Psoas muscle (tissue), 8 donors: ENCODE results near the gene VAV2. TPM values are rescaled to one million over a fixed set of nuclear protein-coding genes. Genes with fewer than 3 reads are reported as not detected.

ENCODE experiments used
- ATAC-seq, 4 donors: fragments of 200-7000 bp; cut with Tn5 transposase; one replicate each; pipeline ENCODE4 v1.9.1; 2020; ENCODE audit warnings: moderate library complexity in 3 of 4, mild to moderate bottlenecking in 2 of 4
- DNase-seq, 2 donors: peaks; one replicate each; pipeline ENCODE4 v3.0.0-alpha.2; 2020
- H3K27ac ChIP-seq: fragments of 200-600 bp; one replicate; pipeline ENCODE4 v1.8.0; 2022
- H3K27me3 ChIP-seq, 3 donors: fragments of 200-600 bp in 1 of 3; one replicate each; pipeline versions ENCODE4 v1.6.1 to v1.8.0; 2013 to 2022; ENCODE audit warnings: low read length in 2 of 3, mild to moderate bottlenecking in 2 of 3, moderate library complexity in 1 of 3; ENCODE audit not compliant: insufficient read depth in 3 of 3
- H3K36me3 ChIP-seq, 2 donors: fragments of 200-600 bp in 1 of 2; one replicate each; pipeline versions ENCODE4 v1.6.1 to v1.8.0; 2013 to 2022; ENCODE audit warnings: low read depth in 1 of 2, mild to moderate bottlenecking in 1 of 2, moderate library complexity in 1 of 2; ENCODE audit not compliant: insufficient read depth in 1 of 2
- H3K4me1 ChIP-seq: fragments of 200-600 bp; one replicate; pipeline ENCODE4 v1.8.0; 2022
- H3K4me3 ChIP-seq: fragments of 200-600 bp; one replicate; pipeline ENCODE4 v1.8.0; 2022; ENCODE audit warnings: mild to moderate bottlenecking
- H3K9me3 ChIP-seq: fragments of 200-600 bp; one replicate; pipeline ENCODE4 v1.8.0; 2022
- WGBS, 3 donors: extraction: QIAGEN DNeasy Blood & Tissue Kit; methylation state at CpG; one replicate each; pipeline versions ENCODE4 v1.1.6 to v1.1.7; 2013; 5-methylcytosine and 5-hydroxymethylcytosine counted together
- intact Hi-C, 2 donors: fragments of 100-400 bp; cut with DNase I; formaldehyde crosslinking; loops; one replicate each; pipeline versions ENCODE4 v1.11.0 to v1.14.2; 2022
- polyA plus RNA-seq, 3 donors: library from polyadenylated mRNA; stranded (reverse); fragments of 200-250 nt; gene quantifications; one replicate each; pipeline ENCODE4 v1.2.3, GENCODE V29; 2013
- total RNA-seq, 4 donors: library from RNA; stranded (reverse); fragmentation: NEBNext Ultra II Directional in 2 of 4; extraction: Animal tissue kit (Norgen Biotek cat#: 25700) in 2 of 4; gene quantifications; one replicate each; pipeline versions ENCODE4 v1.2.1 to v1.2.4, GENCODE V29; 2021 to 2023
- TF ChIP-seq, protein P1 (sequence below): fragments of 200-600 bp; IDR thresholded peaks from one replicate; pipeline ENCODE4 v1.8.0; 2022; ENCODE audit warnings: antibody characterized with exemption
- donor health status: healthy with polysubstance abuse.
- donor health status: DM: no; HTN: no; CAD: no; lungs with moderate emphysema.
- donor health status: Bipolar disorder and iron deficiency.
- donor health status: healthy.
- donor health status: DM: yes; HTN: yes; CAD: no.
- donor health status: DM: no; HTN: no; CAD: no.
- donor health status: DM: no; HTN: no; CAD: no.
- donor health status: DM: yes; HTN: yes; CAD: no.

VAV2 gene
- total and polyA plus RNA-seq, 7 donors, result 0.70 to 2.9 (median 1.4) TPM

DNA sequence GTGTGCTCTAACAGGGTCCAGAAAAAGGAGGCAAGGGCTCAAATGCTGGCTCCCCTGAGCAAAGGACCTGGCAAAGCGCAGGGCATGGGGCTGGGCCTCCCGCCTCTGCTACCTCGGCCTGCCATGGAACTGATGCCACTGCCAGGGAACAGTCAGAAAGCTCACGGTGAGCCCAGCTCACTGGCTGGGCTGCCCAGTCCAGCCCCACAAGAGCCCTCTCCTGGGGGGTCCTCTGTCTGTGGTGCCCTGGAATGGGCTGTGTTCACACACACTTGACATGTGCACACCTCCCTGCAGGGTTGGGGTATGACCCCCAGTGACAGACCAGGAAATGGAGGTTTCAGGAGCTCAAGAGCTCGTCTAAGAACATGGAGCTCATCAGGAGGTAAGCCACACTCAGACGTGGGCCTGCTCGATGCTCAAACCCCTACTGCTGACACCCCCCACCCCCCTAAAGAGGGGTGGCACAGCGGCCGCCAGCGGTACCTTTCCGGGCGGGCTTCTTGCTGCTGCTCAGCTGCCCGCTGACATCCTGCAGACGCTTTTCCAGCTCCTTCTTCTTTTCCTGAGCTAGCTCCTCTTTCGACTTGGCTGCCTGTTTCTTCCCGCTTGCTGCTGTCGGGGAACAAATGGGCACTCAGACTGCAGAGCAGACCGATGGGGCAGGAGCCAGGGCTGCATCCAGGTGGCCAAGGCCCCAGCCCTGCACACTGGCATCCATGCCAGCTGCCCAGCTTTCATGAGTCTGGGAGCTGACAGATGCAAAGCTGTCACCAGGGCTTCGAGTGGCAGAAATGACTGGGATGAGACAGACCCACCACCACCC is 42.3 kb upstream of the VAV2 start:
- no peaks in the 10 kb centered on the region for H3K4me1 ChIP-seq
- ATAC-seq (no peak), DNase-seq (no peak)
- no peak overlapping the region for H3K4me3 ChIP-seq
- intact Hi-C loops, result no loop called here
- 83 to 87% (median 84%) methylated on average over 19 of the region's 19 CpGs for WGBS, 3 donors
- no peaks in the 10 kb centered on the region for H3K27me3 ChIP-seq
- H3K27ac ChIP-seq, result no peak overlapping the region
- no peaks in the 10 kb centered on the region for H3K9me3 ChIP-seq
- TF ChIP-seq, protein P1, sequence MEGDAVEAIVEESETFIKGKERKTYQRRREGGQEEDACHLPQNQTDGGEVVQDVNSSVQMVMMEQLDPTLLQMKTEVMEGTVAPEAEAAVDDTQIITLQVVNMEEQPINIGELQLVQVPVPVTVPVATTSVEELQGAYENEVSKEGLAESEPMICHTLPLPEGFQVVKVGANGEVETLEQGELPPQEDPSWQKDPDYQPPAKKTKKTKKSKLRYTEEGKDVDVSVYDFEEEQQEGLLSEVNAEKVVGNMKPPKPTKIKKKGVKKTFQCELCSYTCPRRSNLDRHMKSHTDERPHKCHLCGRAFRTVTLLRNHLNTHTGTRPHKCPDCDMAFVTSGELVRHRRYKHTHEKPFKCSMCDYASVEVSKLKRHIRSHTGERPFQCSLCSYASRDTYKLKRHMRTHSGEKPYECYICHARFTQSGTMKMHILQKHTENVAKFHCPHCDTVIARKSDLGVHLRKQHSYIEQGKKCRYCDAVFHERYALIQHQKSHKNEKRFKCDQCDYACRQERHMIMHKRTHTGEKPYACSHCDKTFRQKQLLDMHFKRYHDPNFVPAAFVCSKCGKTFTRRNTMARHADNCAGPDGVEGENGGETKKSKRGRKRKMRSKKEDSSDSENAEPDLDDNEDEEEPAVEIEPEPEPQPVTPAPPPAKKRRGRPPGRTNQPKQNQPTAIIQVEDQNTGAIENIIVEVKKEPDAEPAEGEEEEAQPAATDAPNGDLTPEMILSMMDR, result no peak
- peaks cover 0 to 93% of the 10 kb centered on the region in 2 donors for H3K36me3 ChIP-seq

DNA sequence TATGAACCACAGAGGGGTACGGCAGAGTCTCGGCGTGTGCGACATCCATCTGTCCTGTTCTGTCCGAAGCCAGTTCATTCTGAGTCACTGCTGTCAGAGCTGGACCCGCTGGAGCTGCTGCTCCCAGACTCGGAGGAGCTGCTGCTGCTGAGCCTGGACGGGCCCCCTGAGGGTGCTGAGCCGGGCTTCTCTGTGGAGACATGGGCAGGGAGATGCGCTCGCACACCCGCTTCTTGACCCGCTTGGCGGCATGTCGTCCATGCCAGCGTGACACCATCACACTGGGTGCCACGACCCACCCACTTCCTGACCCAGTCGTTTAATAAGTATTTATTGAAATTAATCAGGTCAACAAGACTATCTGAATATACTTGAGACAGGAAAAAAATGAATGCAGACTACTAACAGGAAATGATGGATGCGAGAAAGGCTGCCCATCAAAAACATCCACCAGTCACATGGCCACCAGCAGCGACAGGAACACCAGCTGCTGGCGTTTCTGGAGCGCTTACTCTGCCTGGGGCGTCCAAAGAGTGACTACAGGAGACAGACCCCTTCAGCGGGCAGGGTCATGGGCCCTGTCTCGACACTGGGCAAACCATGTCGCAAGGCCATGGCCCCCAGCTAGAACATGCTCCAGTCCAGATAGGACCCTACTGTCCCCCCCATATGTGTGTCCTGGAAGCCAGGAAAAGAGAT is 41.5 kb upstream of the VAV2 start:
- peaks cover 0 to 90% of the 10 kb centered on the region in 2 donors for H3K36me3 ChIP-seq
- no peak overlapping the region for H3K27ac ChIP-seq
- DNase-seq (no peak), ATAC-seq (no peak)
- H3K4me3 ChIP-seq, result no peak overlapping the region
- H3K9me3 ChIP-seq, result no peaks in the 10 kb centered on the region
- H3K27me3 ChIP-seq, result no peaks in the 10 kb centered on the region
- intact Hi-C loops, result no loop called here
- TF ChIP-seq, protein P1, result no peak
- 92 to 94% (median 92%) methylated on average over 26 of the region's 26 CpGs for WGBS, 3 donors
- no peaks in the 10 kb centered on the region for H3K4me1 ChIP-seq

DNA sequence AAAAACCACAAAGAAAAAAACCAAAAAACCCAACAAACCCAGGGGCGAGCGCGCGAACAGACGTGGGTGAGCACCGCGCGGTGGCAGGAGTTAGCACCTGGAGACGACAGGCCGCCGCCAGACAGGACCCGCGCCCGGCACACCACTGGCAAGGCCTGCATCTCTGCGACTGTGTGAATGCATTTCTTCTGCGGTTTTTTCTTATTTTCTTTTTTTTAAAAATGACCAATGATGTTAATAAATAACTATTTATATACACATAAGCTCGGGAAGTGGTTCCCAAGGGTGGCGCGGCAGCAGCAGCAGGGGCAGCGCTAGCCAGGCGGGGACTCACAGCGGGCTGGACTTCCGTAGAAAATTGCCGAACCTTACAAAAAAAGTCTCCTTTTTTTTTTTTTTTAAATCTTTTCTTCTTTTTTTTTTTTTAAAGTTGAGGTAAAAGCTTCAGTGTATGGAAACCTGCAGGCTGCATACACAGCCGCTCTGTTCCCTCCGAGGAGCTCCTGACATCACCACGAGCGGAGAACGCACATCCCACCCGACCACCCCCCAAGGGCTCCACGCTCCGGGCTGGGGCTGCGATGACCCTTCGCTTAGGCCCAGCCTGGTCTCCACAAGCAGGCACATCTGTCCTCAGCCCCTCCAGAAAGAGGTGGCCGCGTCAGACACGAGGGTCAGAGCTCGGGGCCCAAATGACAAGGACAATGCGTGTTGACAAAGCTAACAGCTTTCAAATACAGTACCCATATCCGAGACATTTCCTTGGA is 40.5 kb upstream of the VAV2 start:
- H3K4me3 ChIP-seq, result no peak overlapping the region
- H3K27ac ChIP-seq, result no peak overlapping the region
- no peaks in the 10 kb centered on the region for H3K4me1 ChIP-seq
- H3K36me3 ChIP-seq, result peaks cover 0 to 87% of the 10 kb centered on the region in 2 donors
- no peaks in the 10 kb centered on the region for H3K9me3 ChIP-seq
- WGBS, 3 donors, result 92 to 93% (median 92%) methylated on average over 40 of the region's 40 CpGs
- TF ChIP-seq, protein P1, result no peak
- H3K27me3 ChIP-seq, result no peaks in the 10 kb centered on the region
- DNase-seq, result no peak
- no peak for ATAC-seq
- intact Hi-C loops, result no loop called here

DNA sequence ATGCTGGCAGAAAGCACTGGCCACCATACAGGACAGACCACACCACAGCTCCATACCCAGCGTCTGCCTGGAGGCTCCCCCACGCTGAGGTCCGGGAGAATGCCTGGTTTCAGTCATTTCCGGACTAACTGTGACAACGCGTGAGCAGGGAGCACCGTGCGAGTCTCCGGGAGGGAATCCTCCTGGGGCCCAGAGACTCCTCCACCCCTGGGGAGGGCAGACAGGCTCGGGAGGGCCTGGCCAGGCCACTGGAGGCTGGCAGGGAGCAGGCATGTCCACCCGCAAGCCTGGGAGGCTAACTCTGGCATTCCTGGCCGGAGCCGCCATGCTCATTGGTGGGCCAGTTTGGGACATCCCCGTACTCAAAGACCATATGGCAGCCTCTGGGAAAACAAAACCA is 39.7 kb upstream of the VAV2 start:
- no peak overlapping the region for H3K4me3 ChIP-seq
- peaks cover 0 to 85% of the 10 kb centered on the region in 2 donors for H3K36me3 ChIP-seq
- H3K9me3 ChIP-seq, result no peaks in the 10 kb centered on the region
- DNase-seq, result no peak
- no peaks in the 10 kb centered on the region for H3K27me3 ChIP-seq
- intact Hi-C loops, result no loop called here
- TF ChIP-seq, protein P1, result no peak
- 78 to 83% (median 82%) methylated on average over 14 of the region's 14 CpGs for WGBS, 3 donors
- no peak overlapping the region for H3K27ac ChIP-seq
- ATAC-seq, result no peak
- H3K4me1 ChIP-seq, result no peaks in the 10 kb centered on the region
